Activated naive CD4-positive, alpha-beta T cell treated with Interleukin-2 at 50 U/mL for 16 hours (primary cell): ENCODE data around the gene TMEM236.

Experiments
- DNase-seq: peaks from one replicate; pipeline ENCODE4 v3.0.0-alpha.2; 2020

TMEM236 gene

DNA sequence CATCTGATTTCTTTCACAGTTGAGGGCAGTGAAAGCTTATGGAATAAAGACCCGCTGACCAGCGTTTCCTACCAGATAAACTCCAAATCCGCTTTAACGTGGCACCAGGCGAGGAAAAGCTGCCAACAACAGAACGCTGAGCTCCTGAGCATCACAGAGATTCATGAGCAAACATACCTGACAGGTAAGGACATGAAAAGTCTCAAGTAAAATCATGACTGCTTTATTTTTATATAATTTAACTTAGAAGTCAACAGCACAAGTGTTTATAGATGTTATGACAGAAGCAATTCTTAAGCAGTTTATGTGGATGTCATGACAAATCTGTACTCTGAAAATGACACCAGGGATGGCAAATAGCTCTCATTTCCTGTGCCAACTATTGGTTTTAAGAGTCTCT, 81.7 kb downstream of the TMEM236 start:
- no peak for DNase-seq

DNA sequence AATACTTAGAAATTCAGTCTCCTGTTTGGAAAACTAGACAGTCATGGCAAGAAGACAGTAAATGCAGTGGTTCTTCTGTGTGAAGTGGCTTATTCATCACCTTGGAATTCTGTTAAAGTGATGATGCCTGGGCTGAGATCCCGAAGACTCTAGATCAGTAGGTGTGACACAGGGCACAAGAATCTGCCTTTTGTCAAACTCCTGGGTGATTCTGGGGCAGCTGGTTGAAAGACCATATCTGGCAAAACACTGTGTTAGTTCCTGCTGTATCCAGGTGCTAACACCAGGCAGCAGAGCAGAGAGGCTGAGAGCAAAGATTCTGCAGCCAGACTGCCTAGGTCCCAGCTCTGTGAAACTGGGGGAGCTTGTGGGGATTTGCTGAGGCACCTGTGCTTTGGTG, 83.7 kb downstream of the TMEM236 start:
- no peak for DNase-seq

DNA sequence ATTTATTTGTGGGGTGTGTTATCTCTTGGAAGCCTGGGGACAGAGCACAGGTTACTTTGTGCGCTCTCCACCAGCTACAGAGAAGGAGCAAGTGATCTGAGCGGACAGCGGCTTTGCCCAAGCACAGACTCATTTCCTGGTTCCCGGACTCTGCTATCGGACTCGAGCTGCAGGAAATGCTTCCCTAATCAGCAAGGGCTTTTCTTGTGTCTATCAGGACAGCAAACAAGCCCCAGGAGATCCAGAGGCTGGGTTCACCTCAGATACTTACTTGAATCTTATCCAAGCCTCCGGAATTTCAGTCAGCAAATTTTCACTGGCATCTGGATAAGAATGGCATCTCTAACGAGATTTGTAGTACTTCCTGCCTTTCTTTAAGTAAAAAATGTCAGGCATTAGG, 84.9 kb downstream of the TMEM236 start:
- DNase-seq = no peak

DNA sequence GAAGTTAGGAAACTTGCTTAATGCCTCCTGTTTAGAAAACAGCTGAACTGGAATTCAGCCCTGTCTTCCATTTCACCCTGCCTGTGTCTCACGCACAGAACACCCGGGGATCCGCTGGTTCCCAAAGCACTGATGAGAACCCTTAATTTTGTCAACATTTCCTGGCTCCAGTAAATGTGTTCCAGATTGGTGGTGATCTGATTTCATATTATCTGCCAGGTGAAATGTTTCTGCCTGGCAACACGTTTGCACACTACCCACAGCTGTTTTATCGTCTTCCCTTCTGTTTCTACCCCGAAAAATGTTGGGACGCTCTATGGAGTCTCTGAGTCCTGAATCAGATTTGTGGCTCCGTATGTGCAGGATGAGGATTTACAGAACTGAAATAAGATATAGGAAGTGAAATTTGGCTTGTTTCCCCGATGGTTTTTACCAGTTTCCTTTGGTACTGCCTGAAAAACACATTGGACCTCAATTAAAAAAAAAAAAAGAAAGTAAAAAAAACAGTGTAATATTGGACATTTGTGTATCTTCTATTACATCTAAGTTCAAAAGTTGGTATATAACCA, 86.2 kb downstream of the TMEM236 start:
- no peak for DNase-seq

DNA sequence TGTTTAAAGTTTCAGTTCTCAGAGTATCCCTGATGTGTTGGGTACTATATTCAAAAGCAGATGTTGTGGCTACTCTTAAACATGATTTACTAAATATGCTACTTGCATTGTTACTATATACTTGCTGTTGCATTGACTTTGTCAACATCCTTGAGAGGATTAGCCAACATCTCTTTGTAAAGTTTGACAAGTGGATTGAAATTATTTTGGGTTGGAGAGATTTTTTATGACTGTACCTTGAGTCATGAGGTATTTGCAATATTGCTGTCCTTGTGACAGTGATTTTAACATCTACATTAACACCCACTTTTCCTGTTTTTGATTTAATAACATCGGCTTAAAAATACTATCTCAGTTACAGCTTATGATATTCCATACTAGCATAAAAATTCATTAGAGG, 89.0 kb downstream of the TMEM236 start:
- DNase-seq = no peak

DNA sequence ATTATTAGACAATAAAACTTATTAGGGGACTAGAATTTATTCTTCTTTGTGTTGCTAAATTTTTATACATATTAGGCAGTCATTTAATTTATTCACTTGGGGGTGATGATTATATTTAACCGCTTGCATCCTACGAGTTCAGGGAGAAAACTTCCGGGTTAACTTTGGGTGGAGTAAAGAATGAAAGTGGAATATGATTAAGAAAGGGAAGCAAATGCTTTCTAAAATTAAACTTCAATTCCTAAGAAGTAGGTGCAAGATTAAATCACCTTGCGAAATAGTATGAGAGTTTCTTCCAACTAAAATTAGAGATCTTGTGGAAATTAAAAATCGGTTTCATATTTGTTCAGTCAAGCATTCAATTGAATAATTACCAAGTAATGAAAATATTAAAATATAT, 90.6 kb downstream of the TMEM236 start:
- no peak for DNase-seq

DNA sequence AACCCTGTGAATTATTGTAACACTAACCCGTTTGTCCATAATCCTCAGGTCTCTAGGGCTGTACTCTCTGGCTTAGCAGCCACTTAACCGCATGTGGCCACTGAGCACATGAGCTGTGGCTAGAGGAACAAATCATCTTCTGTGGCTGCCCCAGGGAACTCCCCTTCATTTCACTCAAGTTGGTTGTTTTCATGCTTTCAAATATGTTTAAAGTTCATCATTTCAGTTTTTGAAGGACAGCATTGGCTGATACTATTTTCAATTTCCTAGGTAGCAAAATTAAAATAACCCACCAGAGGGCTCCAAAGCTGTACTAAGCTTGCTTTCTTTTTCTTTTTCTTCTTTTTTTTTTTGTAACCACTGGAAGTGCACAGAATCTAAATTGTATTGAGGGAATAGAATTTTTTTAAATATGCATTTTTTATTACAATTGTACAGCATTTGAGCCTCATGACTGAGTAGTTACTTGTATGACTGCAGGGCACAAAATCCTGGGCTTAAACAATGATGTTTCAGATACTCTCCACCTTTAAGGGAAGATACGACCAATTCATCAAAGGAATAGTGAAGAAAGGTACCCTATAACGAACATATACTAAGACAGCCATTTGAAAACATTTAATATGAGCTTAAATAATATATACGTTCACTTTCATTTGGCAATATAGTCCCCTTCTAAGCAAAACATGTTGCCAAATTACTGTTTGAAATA, 95.7 kb downstream of the TMEM236 start:
- no peak for DNase-seq

DNA sequence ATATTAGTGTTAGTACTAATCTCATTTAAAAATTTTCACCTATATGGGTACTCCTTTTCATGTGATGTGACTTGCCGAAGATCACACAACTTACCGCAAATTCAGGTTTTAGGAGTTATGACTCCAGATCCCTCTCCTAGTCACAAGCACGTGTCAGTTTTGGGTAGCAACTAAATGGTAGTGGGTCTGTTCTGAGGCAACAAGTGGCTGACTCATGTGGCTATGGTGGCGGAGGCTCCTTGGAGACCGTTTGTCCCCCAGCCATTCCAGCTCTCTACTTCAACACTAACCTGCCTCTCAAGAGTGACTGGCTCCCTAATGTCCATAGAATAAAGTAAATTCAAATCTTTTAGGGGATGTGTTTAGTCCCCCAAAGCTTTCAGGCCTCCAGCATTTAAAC, 96.6 kb downstream of the TMEM236 start:
- no peak for DNase-seq
